HUES48 (cell line): Measurements from ENCODE around the gene TSPAN4.

Source experiments
- H3K27ac ChIP-seq: one replicate; pipeline ENCODE4 v1.7.0; 2013; ENCODE audit warnings: low read depth, low read length, inconsistent platforms
- H3K27me3 ChIP-seq: 2 replicates; pipeline ENCODE4 v1.6.1; 2013; ENCODE audit warnings: mild to moderate bottlenecking, low read length; ENCODE audit not compliant: control insufficient read depth, insufficient read depth
- H3K36me3 ChIP-seq: 2 replicates; pipeline ENCODE4 v1.6.1; 2013; ENCODE audit warnings: low read length; ENCODE audit not compliant: control insufficient read depth, insufficient read depth
- H3K4me1 ChIP-seq: 2 replicates; pipeline ENCODE4 v1.6.1; 2013; ENCODE audit warnings: mild to moderate bottlenecking, low read length; ENCODE audit not compliant: control insufficient read depth, insufficient read depth
- H3K4me3 ChIP-seq: 2 replicates; pipeline ENCODE4 v1.5.1; 2013; ENCODE audit warnings: mild to moderate bottlenecking, low read depth, low read length
- H3K9ac ChIP-seq: 2 replicates; pipeline ENCODE4 v1.6.1; 2013; ENCODE audit warnings: mild to moderate bottlenecking, low read depth, low read length, moderate library complexity
- H3K9me3 ChIP-seq: 2 replicates; pipeline ENCODE4 v1.6.1; 2013; ENCODE audit warnings: low read length; ENCODE audit not compliant: control insufficient read depth, insufficient read depth

The TSPAN4 gene

DNA sequence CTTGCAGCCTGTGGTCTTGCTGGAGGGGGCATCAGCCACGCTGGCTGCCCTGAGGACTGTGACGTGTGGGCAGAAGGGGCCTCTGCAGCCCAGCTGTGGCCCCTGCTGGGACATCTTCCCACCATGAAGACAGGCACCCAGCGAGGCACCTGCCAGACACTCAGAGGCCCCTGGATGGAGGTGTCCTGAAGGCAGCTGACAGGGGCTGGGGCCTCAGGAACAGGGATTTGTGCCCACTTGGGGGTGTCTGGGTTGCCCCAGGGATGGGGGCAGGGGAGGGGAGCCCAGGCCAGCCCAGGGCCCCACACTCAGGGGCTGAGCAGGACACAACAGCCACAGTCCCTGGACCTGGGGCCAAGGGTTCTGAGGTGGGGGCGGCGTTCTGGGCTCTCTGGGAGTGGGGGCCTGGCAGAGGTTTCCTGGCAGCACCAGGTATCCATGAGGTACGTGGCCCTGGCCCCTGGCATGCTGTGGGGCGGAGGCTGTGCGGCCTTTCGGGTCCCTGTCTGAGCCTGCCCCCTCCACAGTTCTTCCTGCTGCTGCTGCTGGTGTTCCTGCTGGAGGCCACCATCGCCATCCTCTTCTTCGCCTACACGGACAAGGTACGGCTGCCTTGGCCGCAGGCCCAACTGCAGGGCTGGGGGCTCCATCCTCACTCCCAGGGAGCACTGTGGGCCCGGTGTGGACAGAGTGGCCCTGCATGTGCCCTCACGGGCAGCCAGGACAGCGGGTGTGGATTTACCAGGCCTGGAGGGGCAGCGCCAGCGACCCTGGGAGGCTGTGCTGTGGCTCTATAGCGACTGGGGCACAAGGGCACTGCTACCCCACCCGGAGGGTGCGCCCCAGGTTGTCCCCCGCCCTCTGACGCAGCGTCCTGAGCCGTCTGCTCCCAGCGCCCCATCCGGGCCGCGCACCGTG, 21.5 kb downstream of the TSPAN4 start:
- Histone ChIP-seq H3K4me3 (no peak overlapping the region), H3K36me3 (peaks cover 13% of the 10 kb centered on the region), H3K9me3 (no peaks in the 10 kb centered on the region), H3K27me3 (no peaks in the 10 kb centered on the region), H3K9ac (no peak overlapping the region), H3K27ac (peak overlapping the region; percentile 86), H3K4me1 (peaks cover 20% of the 10 kb centered on the region)

DNA sequence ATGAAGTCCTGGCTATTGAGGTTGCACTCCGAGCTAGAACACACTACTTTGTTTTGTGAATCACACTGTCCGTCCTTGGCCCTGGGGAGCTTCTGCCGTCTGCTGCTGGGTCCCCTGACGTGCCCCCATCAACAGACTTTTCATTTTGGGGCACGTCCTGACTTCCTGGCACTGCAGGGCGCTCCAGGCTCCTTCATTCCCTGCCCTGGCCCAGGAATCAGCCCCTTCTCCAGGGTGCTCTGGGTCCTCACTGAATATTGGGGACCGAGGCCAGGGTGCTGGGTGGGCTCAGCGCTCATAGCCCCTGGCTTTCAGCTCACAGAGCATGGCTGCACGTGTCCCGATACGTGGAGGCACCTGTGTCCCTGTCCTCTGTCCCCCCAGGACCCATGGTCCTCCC, 22.2 kb downstream of the TSPAN4 start:
- no peaks in the 10 kb centered on the region for H3K9me3 ChIP-seq
- H3K36me3 ChIP-seq = peaks cover 13% of the 10 kb centered on the region
- peaks cover 20% of the 10 kb centered on the region for H3K4me1 ChIP-seq
- no peak overlapping the region for H3K4me3 ChIP-seq
- no peak overlapping the region for H3K9ac ChIP-seq
- no peak overlapping the region for H3K27ac ChIP-seq
- no peaks in the 10 kb centered on the region for H3K27me3 ChIP-seq

DNA sequence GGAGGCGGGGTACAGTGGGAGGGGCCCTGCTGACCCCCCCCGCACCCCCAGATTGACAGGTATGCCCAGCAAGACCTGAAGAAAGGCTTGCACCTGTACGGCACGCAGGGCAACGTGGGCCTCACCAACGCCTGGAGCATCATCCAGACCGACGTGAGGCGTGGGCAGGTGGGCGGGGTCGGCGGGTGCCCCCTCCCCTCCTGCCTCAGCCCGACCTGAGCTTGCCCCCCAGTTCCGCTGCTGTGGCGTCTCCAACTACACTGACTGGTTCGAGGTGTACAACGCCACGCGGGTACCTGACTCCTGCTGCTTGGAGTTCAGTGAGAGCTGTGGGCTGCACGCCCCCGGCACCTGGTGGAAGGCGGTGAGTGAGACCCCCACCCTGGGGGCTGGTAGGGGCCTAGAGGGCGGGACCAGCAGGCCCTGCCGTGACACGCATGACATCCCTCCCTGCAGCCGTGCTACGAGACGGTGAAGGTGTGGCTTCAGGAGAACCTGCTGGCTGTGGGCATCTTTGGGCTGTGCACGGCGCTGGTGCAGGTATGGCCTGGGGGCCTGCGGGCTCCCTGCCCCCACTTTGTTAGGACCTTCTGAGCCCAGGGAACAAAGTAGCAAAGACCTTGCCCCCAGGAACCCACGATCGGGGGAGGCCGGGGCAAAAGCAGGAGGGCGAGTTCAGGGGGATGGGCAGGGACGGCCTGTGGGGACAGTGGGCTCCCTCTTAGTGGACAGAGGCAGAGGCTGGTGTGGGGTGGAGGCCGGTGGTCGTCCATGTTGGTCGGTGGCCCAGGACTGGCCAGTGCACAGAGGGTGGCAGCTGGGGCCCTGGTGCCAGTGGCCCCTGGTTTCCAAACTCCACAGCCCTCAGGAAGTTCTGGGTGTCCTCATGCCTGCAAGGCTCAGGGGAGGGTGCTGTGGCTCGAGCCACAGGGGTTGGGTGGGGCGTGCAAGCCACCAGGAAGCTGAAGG, 23.1 kb downstream of the TSPAN4 start:
- no peak overlapping the region for H3K27ac ChIP-seq
- no peaks in the 10 kb centered on the region for H3K27me3 ChIP-seq
- peaks cover 13% of the 10 kb centered on the region for H3K36me3 ChIP-seq
- H3K4me3 ChIP-seq = no peak overlapping the region
- H3K4me1 ChIP-seq = peaks cover 20% of the 10 kb centered on the region
- H3K9me3 ChIP-seq = no peaks in the 10 kb centered on the region
- no peak overlapping the region for H3K9ac ChIP-seq

DNA sequence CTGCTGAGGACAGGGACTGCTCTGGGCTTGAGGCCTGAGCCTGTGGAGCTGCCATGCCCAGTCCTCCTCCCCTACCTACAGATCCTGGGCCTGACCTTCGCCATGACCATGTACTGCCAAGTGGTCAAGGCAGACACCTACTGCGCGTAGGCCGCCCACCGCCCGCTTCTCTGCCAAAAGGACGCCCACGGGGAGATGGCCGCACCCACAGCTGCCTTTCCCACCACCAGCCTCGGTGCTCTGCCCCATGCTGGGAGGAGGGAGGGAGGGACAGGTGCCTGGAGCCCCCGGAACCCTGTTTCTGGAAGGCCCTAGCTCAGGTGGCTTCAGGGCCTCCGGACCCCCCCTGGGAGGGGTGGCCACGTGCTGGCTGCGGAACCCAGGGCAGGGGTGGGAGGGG, 23.8 kb downstream of the TSPAN4 start:
- Histone ChIP-seq H3K27me3 (no peaks in the 10 kb centered on the region), H3K9me3 (no peaks in the 10 kb centered on the region), H3K36me3 (peaks cover 13% of the 10 kb centered on the region), H3K9ac (no peak overlapping the region), H3K27ac (no peak overlapping the region), H3K4me3 (no peak overlapping the region), H3K4me1 (peaks cover 20% of the 10 kb centered on the region)

DNA sequence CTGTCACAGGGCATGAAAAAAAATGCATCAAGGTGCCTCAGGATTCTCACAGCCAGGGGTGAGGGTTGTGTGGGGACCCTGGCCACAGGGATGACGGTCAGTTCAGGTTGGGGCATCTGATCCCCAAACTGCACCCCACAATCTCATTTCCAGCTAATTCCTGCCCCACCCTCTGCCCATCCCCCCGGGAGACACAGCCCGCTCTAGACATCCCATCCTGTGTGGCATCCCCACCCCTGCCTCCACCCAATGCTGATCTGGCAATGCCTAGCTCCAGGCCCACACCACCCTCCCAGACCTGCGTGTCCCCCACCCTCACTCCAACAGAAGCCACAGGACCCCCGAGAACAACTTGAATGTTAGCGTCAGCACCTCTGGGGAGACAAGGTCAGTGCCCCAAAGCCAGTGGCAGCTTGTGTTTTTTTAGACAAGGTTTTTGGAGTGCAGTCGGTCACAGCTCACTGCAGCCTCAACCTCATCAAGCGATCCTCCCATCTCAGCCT, 25.3 kb downstream of the TSPAN4 start:
- Histone ChIP-seq H3K9ac (no peak overlapping the region), H3K27ac (no peak overlapping the region), H3K4me1 (peaks cover 9% of the 10 kb centered on the region), H3K36me3 (peaks cover 13% of the 10 kb centered on the region), H3K9me3 (no peaks in the 10 kb centered on the region), H3K4me3 (no peak overlapping the region), H3K27me3 (no peaks in the 10 kb centered on the region)

DNA sequence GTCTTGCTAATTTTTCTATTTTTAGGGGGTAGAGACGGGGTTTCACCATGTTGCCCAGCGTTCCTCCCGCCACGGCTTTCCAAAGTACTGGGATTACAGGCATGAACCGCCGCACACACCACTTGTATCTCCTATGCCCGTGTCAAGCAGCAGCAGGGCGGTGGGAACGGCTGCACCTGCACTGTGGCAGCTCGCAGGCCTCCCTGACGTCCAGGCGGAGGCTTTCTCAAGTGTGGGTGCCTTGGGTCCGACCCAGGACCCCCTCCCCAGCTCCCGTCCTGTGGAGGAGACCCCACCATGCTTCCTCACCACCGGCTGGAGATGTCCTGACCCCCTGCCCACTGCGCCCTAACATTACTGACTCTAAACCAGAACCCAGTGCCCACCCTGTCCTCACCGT, 25.7 kb downstream of the TSPAN4 start:
- no peak overlapping the region for H3K9ac ChIP-seq
- H3K9me3 ChIP-seq = no peaks in the 10 kb centered on the region
- H3K4me3 ChIP-seq = no peak overlapping the region
- peaks cover 5% of the 10 kb centered on the region for H3K4me1 ChIP-seq
- no peak overlapping the region for H3K27ac ChIP-seq
- no peaks in the 10 kb centered on the region for H3K27me3 ChIP-seq
- H3K36me3 ChIP-seq = peaks cover 13% of the 10 kb centered on the region

DNA sequence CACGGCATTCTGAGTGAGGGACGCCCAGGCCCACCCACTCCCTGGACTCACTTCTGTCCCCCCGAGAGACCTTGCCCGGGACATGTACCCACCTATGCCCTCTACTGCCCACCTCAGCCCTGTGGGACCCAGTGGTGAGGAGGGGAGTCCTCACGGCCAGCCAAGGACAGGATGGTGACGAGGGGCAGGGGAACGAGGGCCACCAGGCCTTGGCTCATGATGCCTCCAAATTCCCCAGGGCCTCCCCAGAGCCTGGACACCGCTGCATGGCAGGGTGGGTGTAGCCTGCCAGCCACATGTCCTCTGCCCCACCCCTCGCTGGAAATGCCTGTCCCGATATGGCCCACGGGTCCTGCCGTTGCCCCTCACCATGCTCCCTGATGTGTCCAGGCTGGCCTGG, 26.1 kb downstream of the TSPAN4 start:
- Histone ChIP-seq H3K4me3 (no peak overlapping the region), H3K27me3 (no peaks in the 10 kb centered on the region), H3K4me1 (peaks cover under 1% of the 10 kb centered on the region; the same call in 1 of the 2 replicates), H3K9ac (no peak overlapping the region), H3K36me3 (peaks cover 13% of the 10 kb centered on the region), H3K27ac (no peak overlapping the region), H3K9me3 (no peaks in the 10 kb centered on the region)

DNA sequence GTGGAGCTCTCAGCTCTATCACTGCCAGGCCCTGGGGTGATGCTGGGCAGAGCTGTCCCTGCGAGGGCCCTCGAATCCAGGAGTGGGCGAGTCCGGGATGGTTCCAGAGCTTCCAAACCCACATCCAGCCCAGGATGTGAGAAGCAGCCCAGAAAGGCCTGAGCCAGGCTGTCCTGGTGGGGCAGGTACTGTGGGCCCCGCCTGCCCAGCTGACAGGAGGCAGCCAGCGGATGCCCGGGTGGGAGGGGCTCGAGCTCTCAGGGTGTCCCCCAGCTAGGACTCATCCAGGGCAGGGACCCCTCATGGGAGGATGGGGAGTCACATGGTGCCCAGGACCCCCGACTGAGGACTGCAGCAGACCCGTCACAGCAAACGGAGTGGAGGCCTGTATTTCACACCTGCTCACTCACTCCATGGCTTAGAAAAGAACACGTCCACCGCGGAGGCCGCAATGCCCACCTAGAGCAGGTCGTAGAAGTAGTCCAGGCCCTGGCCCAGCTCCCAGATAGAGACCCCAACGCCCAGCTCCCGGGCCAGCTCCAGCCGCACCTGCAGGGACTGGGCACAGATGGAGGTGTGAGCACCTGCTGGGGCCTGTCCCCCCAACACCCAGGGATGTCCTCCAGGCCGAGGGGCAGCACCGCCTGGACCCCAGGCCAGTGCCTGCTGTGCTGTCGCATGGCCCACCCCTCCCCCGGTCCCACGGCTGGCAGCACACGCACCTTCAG, 26.9 kb downstream of the TSPAN4 start:
- H3K4me3 ChIP-seq = no peak overlapping the region
- H3K4me1 ChIP-seq = no peaks in the 10 kb centered on the region
- no peak overlapping the region for H3K9ac ChIP-seq
- H3K36me3 ChIP-seq = peaks cover 17% of the 10 kb centered on the region
- no peaks in the 10 kb centered on the region for H3K27me3 ChIP-seq
- H3K9me3 ChIP-seq = no peaks in the 10 kb centered on the region
- H3K27ac ChIP-seq = no peak overlapping the region

DNA sequence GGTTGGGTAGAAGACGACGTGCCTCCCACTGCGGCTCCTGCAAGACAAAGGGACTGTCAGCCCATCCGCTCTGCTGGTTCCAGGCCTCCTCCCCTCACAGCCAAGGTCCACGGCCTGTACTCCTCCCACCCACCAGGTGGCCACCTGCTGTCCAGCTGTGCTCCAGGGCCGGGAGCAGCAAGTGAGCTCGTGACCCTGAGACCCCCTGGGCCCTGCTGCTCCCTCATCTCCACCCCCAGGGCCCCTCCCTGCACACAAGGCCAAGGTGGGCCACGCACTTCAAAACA, 27.4 kb downstream of the TSPAN4 start:
- no peak overlapping the region for H3K4me3 ChIP-seq
- H3K36me3 ChIP-seq = peaks cover 20% of the 10 kb centered on the region
- H3K27ac ChIP-seq = no peak overlapping the region
- H3K4me1 ChIP-seq = no peaks in the 10 kb centered on the region
- H3K9ac ChIP-seq = no peak overlapping the region
- no peaks in the 10 kb centered on the region for H3K27me3 ChIP-seq
- no peaks in the 10 kb centered on the region for H3K9me3 ChIP-seq

DNA sequence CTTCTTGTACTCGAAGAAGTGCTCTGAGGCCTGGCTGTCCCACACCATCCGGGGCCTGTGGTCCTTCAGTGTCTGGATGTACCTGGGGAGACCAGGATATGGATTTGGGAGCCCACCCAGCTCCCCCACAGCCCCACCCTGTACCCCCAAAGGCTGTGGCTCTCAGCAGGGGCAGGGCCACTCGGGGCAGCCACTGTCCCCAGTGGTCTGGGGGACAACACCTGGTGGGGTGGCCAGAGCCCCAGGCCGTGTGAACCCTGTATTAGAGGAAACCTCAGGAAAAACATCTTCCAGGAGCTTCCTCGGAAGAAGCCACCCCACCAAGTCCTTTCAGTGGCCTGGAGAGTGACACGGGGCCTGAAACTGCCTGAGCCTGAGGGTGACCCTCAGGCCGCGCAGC, 27.8 kb downstream of the TSPAN4 start:
- H3K27me3 ChIP-seq = no peaks in the 10 kb centered on the region
- H3K36me3 ChIP-seq = peaks cover 20% of the 10 kb centered on the region
- H3K4me1 ChIP-seq = no peaks in the 10 kb centered on the region
- no peak overlapping the region for H3K4me3 ChIP-seq
- H3K9me3 ChIP-seq = no peaks in the 10 kb centered on the region
- no peak overlapping the region for H3K27ac ChIP-seq
- H3K9ac ChIP-seq = no peak overlapping the region
